SK-N-SH (cell line): ENCODE results near the gene TRUB2. TPM values are rescaled to one million over a fixed set of nuclear protein-coding genes. Genes with fewer than 3 reads are reported as not detected.

ENCODE experiments used
- CTCF ChIA-PET: fragments of 300-600, 350-600 bp; formaldehyde crosslinking; extraction: SDS; loops from one replicate; lab custom pipeline; 2021; lab: Yijun Ruan, JAX
- POLR2A ChIA-PET: fragments of 350-600 bp; sonication (Branson Sonifier 250); formaldehyde crosslinking; extraction: SDS; loops from one replicate; lab custom pipeline; 2020; ENCODE audit warnings: antibody characterized with exemption, inconsistent platforms; lab: Yijun Ruan, JAX
- DNase-seq: peaks from one replicate; pipeline ENCODE4 v3.0.0; 2012
- H2AFZ ChIP-seq: fragments of 200-600 bp; sonication (generic); 2 replicates; pipeline ENCODE4 v1.8.1; 2016; ENCODE audit warnings: antibody characterized with exemption, mild to moderate bottlenecking, low read depth
- H3F3A ChIP-seq: fragments of 200-600 bp; sonication (generic); replicated peaks from 2 replicates; pipeline ENCODE3; 2016; ENCODE audit warnings: antibody characterized with exemption, mild to moderate bottlenecking; ENCODE audit not compliant: insufficient read depth
- H3K27ac ChIP-seq, 2 experiments: fragments of 200-500 bp in 1 of 2; fragments of 200-600 bp in 1 of 2; sonication (Bioruptor generic) in 1 of 2; sonication (generic), shearing (Covaris generic) in 1 of 2; 2 replicates each; pipeline versions ENCODE4 v1.5.1 to v1.6.1; 2014 to 2016; ENCODE audit warnings: low read depth in 2 of 2, inconsistent platforms in 1 of 2, low read length in 1 of 2, mild to moderate bottlenecking in 1 of 2, mixed read lengths in 1 of 2
- H3K27me3 ChIP-seq: fragments of 200-600 bp; sonication (generic), shearing (Covaris generic); 2 replicates; pipeline ENCODE4 v1.6.1; 2016; ENCODE audit warnings: mixed run types; ENCODE audit not compliant: insufficient read depth
- H3K36me3 ChIP-seq, 2 experiments: fragments of 200-500 bp in 1 of 2; fragments of 200-600 bp in 1 of 2; sonication (Bioruptor generic) in 1 of 2; sonication (generic) in 1 of 2; replicated peaks in 1 of 2; 2 replicates each; pipeline versions ENCODE3 to v1.5.1; 2014 to 2016; ENCODE audit warnings: low read length in 1 of 2, mild to moderate bottlenecking in 1 of 2; ENCODE audit not compliant: insufficient read depth in 2 of 2, control insufficient read depth in 1 of 2
- H3K4me1 ChIP-seq, 2 experiments: fragments of 200-500 bp in 1 of 2; fragments of 200-600 bp in 1 of 2; sonication (Bioruptor generic) in 1 of 2; sonication (generic), shearing (Covaris generic) in 1 of 2; 2 replicates each; pipeline versions ENCODE4 v1.5.1 to v1.6.1; 2014 to 2016; ENCODE audit warnings: low read depth in 1 of 2, low read length in 1 of 2, mixed run types in 1 of 2; ENCODE audit not compliant: insufficient read depth in 2 of 2, control insufficient read depth in 1 of 2
- H3K4me2 ChIP-seq: fragments of 200-600 bp; sonication (generic), shearing (Covaris generic); 2 replicates; pipeline ENCODE4 v1.6.1; 2017; ENCODE audit warnings: mixed run types
- H3K4me3 ChIP-seq, 2 experiments: fragments of 200-500 bp in 1 of 2; fragments of 200-600 bp in 1 of 2; sonication (Bioruptor generic) in 1 of 2; sonication (generic), shearing (Covaris generic) in 1 of 2; 2 replicates each; pipeline versions ENCODE4 v1.5.1 to v1.8.1; 2014 to 2016; ENCODE audit warnings: low read depth in 2 of 2, inconsistent platforms in 1 of 2, low read length in 1 of 2, mild to moderate bottlenecking in 1 of 2, mixed read lengths in 1 of 2, moderate library complexity in 1 of 2
- H3K79me2 ChIP-seq: fragments of 200-600 bp; sonication (generic); 2 replicates; pipeline ENCODE4 v1.8.1; 2017; ENCODE audit warnings: mild to moderate bottlenecking; ENCODE audit not compliant: insufficient read depth
- H3K9ac ChIP-seq: fragments of 200-600 bp; sonication (generic); 2 replicates; pipeline ENCODE4 v1.6.1; 2017; ENCODE audit warnings: mixed run types
- H3K9me2 ChIP-seq: fragments of 200-600 bp; sonication (generic); 2 replicates; pipeline ENCODE4 v1.6.1; 2017; ENCODE audit warnings: mixed run types
- H3K9me3 ChIP-seq: fragments of 200-600 bp; sonication (generic); 2 replicates; pipeline ENCODE4 v1.6.1; 2017; ENCODE audit warnings: mixed run types, mild to moderate bottlenecking, moderate library complexity
- H4K20me1 ChIP-seq: fragments of 200-600 bp; sonication (generic); 2 replicates; pipeline ENCODE4 v1.6.1; 2017; ENCODE audit warnings: mild to moderate bottlenecking, mixed run types; ENCODE audit not compliant: insufficient read depth
- FOXM1 ChIP-seq: IDR thresholded peaks from 2 replicates; pipeline ENCODE4 v1.4.0; 2012; ENCODE audit warnings: low read depth, mild to moderate bottlenecking
- GATA2 ChIP-seq: sonication (generic); formaldehyde crosslinking; IDR thresholded peaks from 2 replicates; pipeline ENCODE4 v1.5.0; 2020; ENCODE audit warnings: mild to moderate bottlenecking, missing genetic modification reagents
- MEF2A ChIP-seq: IDR thresholded peaks from 2 replicates; pipeline ENCODE4 v1.4.0; 2012; ENCODE audit warnings: low read depth, borderline replicate concordance
- POLR2AphosphoS5 ChIP-seq: IDR thresholded peaks from 2 replicates; pipeline ENCODE4 v1.6.1; 2012; ENCODE audit warnings: low read depth, low read length
- RCOR1 ChIP-seq: fragments of 150-350 bp; IDR thresholded peaks from 2 replicates; pipeline ENCODE4 v1.6.1; 2017; ENCODE audit warnings: antibody characterized with exemption, low read length
- SIN3A ChIP-seq: IDR thresholded peaks from 2 replicates; pipeline ENCODE4 v1.6.1; 2012; ENCODE audit warnings: low read depth, mild to moderate bottlenecking, low read length, moderate library complexity, borderline replicate concordance
- YY1 ChIP-seq: IDR thresholded peaks from 2 replicates; pipeline ENCODE4 v1.4.0; 2012; ENCODE audit warnings: low read depth, mild to moderate bottlenecking
- ZBTB33 ChIP-seq: IDR thresholded peaks from 2 replicates; pipeline ENCODE4 v1.4.0; 2012; ENCODE audit warnings: low read depth, borderline replicate concordance
- WGBS: methylation state at CpG from one replicate; pipeline ENCODE4 v1.1.6; 2017; ENCODE audit warnings: low lambda C conversion rate; 5-methylcytosine and 5-hydroxymethylcytosine counted together
- polyA plus RNA-seq, 3 experiments: library from polyadenylated mRNA; depleted of rRNA; stranded (reverse); fragments of >200 nt; gene quantifications; 2 replicates each; pipeline ENCODE4 v1.2.3, GENCODE V29; 2012
- TF ChIP-seq, protein P1 (sequence below): IDR thresholded peaks from 2 replicates; pipeline ENCODE4 v1.4.0; 2012; ENCODE audit warnings: low read depth
- TF ChIP-seq, protein P2 (sequence below): IDR thresholded peaks from 2 replicates; pipeline ENCODE4; 2012

The TRUB2 gene
- polyA plus RNA-seq, 1 of the 3 experiments (the other 2 are of a cell fraction) = 18.8 TPM

- DNase-seq = no peak
- H3K36me3 ChIP-seq = peaks cover 0 to 8% of the 10 kb centered on the region in 2 experiments
- H3K27ac ChIP-seq = no peak overlapping the region
- H3F3A ChIP-seq = peaks cover 12% of the 10 kb centered on the region
- ChIA-PET CTCF (interaction anchor here (1.0 to 6.2 kb wide), 4 partner anchors 13 to 63 kb away, joined by 4 to 33 read pairs (median 8); no protein-coding TSS in a partner anchor), POLR2A (no interaction called here)
- no peak overlapping the region for H3K4me3 ChIP-seq
- no peaks in the 10 kb centered on the region for H3K27me3 ChIP-seq
- no peaks in the 10 kb centered on the region for H3K9me2 ChIP-seq
- H4K20me1 ChIP-seq = no peaks in the 10 kb centered on the region
- WGBS = 96% methylated on average over 5 of the region's 8 CpGs
- peaks cover 7 to 8% of the 10 kb centered on the region in 2 experiments; a peak in 2 of 4 replicates for H3K4me1 ChIP-seq
- H2AFZ ChIP-seq = no peak overlapping the region
- H3K79me2 ChIP-seq = no peaks in the 10 kb centered on the region
- no peak for TF ChIP-seq SIN3A
- no peak for TF ChIP-seq RCOR1
- H3K9me3 ChIP-seq = no peaks in the 10 kb centered on the region
- H3K9ac ChIP-seq = no peak overlapping the region
- H3K4me2 ChIP-seq = no peak overlapping the region
Observed at GRCh38 chr9:128358090-128358489, 35.8 kb upstream of the TRUB2 start.

- peaks cover 7% of the 10 kb centered on the region for H3F3A ChIP-seq
- H3K36me3 ChIP-seq = peaks cover 7 to 10% of the 10 kb centered on the region in 2 experiments
- H3K4me3 ChIP-seq = no peak overlapping the region
- H3K9me3 ChIP-seq = no peaks in the 10 kb centered on the region
- POLR2A ChIA-PET = no interaction called here
- CTCF ChIA-PET = interaction anchor here (1.1 to 6.2 kb wide), 5 partner anchors 11 to 83 kb away, joined by 3 to 33 read pairs (median 4); partner anchors contain the start of gene URM1
- no peak overlapping the region for H3K27ac ChIP-seq
- H3K9ac ChIP-seq = no peak overlapping the region
- no peaks in the 10 kb centered on the region for H3K9me2 ChIP-seq
- H3K79me2 ChIP-seq = no peaks in the 10 kb centered on the region
- no peaks in the 10 kb centered on the region for H3K27me3 ChIP-seq
- 96% methylated on average over 14 of the region's 19 CpGs for whole genome bisulfite sequencing
- H2AFZ ChIP-seq = no peak overlapping the region
- no peak for TF ChIP-seq ZBTB33
- TF ChIP-seq, protein P1, sequence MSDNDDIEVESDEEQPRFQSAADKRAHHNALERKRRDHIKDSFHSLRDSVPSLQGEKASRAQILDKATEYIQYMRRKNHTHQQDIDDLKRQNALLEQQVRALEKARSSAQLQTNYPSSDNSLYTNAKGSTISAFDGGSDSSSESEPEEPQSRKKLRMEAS = no peak
- no peak for TF ChIP-seq MEF2A
- TF ChIP-seq POLR2AphosphoS5 = no peak
- no peak for TF ChIP-seq YY1
- no peak for TF ChIP-seq GATA2 (CRISPR knock-in tag)
- TF ChIP-seq SIN3A = no peak
- TF ChIP-seq FOXM1 = no peak
- TF ChIP-seq, protein P2, sequence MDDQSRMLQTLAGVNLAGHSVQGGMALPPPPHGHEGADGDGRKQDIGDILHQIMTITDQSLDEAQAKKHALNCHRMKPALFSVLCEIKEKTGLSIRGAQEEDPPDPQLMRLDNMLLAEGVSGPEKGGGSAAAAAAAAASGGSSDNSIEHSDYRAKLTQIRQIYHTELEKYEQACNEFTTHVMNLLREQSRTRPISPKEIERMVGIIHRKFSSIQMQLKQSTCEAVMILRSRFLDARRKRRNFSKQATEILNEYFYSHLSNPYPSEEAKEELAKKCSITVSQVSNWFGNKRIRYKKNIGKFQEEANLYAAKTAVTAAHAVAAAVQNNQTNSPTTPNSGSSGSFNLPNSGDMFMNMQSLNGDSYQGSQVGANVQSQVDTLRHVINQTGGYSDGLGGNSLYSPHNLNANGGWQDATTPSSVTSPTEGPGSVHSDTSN = no peak
- H4K20me1 ChIP-seq = no peaks in the 10 kb centered on the region
- H3K4me2 ChIP-seq = no peak overlapping the region
- no peaks in the 10 kb centered on the region for H3K4me1 ChIP-seq
- no peak for DNase-seq
Observed at GRCh38 chr9:128355451-128355850, 33.2 kb upstream of the TRUB2 start.
